ENCODE results near the gene UBXN10.

Gene UBXN10

DNA sequence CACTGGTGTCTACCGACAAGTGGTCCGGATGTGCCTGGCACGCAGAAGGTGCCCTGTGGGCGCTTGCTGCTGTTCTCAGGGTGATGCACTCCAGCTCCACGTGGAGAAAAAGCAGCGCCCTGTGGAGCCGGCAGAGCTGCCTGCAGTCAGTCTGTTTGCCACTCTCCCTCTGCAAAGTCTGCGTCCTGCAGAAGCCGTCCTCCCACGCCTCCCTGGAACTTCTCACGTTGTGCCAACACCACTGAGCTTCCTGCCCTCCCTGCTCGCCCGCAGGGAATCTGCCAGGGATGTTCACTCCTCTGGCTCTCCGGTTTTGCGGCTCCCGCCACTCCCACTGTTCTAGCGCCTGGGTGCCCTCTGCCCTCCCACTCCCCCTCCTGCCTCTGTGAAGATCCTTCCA lies 19.8 kb upstream of the UBXN10 start:
- no peak overlapping the region for H3K4me3 ChIP-seq (replicated peaks; ENCODE audit: low read depth, low read length)
- TF ChIP-seq, protein P1, sequence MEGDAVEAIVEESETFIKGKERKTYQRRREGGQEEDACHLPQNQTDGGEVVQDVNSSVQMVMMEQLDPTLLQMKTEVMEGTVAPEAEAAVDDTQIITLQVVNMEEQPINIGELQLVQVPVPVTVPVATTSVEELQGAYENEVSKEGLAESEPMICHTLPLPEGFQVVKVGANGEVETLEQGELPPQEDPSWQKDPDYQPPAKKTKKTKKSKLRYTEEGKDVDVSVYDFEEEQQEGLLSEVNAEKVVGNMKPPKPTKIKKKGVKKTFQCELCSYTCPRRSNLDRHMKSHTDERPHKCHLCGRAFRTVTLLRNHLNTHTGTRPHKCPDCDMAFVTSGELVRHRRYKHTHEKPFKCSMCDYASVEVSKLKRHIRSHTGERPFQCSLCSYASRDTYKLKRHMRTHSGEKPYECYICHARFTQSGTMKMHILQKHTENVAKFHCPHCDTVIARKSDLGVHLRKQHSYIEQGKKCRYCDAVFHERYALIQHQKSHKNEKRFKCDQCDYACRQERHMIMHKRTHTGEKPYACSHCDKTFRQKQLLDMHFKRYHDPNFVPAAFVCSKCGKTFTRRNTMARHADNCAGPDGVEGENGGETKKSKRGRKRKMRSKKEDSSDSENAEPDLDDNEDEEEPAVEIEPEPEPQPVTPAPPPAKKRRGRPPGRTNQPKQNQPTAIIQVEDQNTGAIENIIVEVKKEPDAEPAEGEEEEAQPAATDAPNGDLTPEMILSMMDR (IDR thresholded peaks at IDR 0.05; ENCODE audit: low read length, missing control alignments) = no peak
- peak; percentile 63 for DNase-seq (ENCODE audit: low read depth)

DNA sequence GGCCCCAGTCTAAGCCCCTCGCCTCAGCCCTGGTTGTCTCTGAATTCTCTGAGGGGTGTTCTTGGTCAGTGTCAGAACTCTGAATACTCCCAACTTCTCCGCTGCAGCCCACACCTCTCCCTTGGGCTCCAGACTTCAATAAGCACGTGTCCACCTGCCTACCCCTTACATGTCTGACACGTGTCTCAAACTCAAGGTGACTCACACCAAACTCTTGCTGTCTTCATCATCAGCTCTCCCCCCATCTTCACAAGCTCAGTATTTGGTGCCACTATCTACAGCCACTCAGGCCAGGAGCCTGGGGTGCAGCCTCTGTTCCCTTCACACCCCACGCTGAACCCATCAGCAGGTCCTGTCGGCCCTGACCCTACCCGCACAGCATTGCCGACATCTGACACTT lies 18.8 kb upstream of the UBXN10 start:
- no peak overlapping the region for H3K4me3 ChIP-seq (replicated peaks; ENCODE audit: low read depth, low read length)
- DNase-seq (ENCODE audit: low read depth) = no peak
- TF ChIP-seq, protein P1 (IDR thresholded peaks at IDR 0.05; ENCODE audit: low read length, missing control alignments) = no peak

DNA sequence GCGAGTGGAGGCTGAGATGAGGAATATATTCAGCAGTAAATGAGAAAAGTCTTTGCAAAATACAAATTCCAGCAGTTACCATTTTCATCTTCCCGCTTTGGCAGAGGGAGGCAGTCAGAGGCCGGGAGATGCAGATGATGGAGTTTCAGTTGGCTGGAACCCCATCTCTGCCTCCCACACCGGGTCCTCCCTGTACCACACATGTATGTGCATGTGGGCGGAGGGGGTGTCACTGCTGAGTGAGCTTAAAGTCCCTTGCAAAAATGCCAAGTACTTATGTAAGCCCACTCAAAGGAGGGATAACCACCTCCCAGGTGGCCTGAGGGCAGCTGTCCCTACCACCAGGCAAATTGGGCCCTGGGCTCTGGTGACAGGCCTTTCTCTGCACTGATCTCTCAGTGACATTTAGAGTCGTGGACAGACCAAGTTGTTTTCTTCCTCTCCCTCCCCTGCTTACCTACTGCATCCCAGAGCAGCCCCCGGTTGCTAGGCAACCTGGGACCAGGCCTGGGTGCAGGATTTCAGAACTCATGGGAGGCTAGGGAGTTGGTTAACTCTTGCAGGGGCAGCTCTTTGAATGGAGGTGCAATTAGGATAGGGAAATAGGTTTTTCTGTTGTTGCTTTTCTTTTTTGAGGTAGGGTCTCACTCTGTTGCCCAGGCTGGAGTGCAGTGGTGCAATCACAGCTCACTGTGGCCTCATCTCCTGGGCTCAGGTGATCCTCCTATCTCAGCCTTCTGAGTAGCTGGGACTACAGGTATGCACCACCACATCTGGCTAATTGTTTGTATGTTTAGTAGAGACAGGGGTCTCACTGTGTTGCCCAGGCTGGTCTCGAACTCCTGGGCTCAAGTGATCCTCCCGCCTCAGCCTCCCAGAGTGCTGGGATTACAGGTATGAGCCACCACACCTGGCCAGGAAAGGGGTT lies 17.1 kb upstream of the UBXN10 start:
- TF ChIP-seq, protein P1 (IDR thresholded peaks at IDR 0.05; ENCODE audit: low read length, missing control alignments) = no peak
- DNase-seq (ENCODE audit: low read depth) = no peak
- no peak overlapping the region for H3K4me3 ChIP-seq (replicated peaks; ENCODE audit: low read depth, low read length)

GRCh38 chr1:20169932-20170331 lies 16.0 kb upstream of the UBXN10 start:
- H3K4me3 ChIP-seq (replicated peaks; ENCODE audit: low read depth, low read length) = no peak overlapping the region
- DNase-seq (ENCODE audit: low read depth) = no peak
- TF ChIP-seq, protein P1 (IDR thresholded peaks at IDR 0.05; ENCODE audit: low read length, missing control alignments) = no peak

DNA sequence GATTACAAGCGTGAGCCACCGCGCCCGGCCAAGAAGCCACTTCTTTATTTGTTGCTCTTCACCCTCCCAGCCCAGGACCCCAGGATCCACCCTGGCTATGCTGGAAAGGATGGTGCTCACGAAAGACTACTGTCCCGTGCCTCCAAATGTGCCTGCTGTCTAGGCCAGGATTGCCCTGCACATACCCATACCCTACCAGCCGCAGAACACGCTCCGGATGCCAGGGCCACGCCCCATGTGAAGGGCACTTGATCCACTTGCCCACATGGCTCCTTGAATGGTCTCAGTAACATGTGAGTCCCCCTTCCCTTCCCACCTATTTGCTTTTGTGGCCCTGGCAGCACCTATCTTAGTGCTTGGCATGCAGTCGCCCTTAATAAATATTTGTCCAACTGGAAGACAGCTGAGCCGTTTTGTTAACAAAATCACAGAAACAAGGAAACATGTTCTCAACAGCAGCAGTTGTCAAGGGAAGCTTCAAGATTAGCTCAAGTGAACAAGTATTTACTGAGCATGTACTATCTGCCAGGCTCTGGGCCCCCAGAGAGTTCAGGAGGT lies 13.8 kb upstream of the UBXN10 start:
- TF ChIP-seq, protein P1 (IDR thresholded peaks at IDR 0.05; ENCODE audit: low read length, missing control alignments) = no peak
- H3K4me3 ChIP-seq (replicated peaks; ENCODE audit: low read depth, low read length) = no peak overlapping the region
- DNase-seq (ENCODE audit: low read depth) = no peak

GRCh38 chr1:20174937-20175666 lies 10.8 kb upstream of the UBXN10 start:
- no peak for DNase-seq (ENCODE audit: low read depth)
- H3K4me3 ChIP-seq (replicated peaks; ENCODE audit: low read depth, low read length) = no peak overlapping the region
- TF ChIP-seq, protein P1 (IDR thresholded peaks at IDR 0.05; ENCODE audit: low read length, missing control alignments) = no peak

Data from fibroblast of pulmonary artery (primary cell).